ENCODE measurements around the gene IRF9. TPM values are rescaled to one million over a fixed set of nuclear protein-coding genes. Genes with fewer than 3 reads are reported as not detected.

The IRF9 gene
- total RNA-seq, 1 experiment from 2014 or later: 27.6 TPM

DNA sequence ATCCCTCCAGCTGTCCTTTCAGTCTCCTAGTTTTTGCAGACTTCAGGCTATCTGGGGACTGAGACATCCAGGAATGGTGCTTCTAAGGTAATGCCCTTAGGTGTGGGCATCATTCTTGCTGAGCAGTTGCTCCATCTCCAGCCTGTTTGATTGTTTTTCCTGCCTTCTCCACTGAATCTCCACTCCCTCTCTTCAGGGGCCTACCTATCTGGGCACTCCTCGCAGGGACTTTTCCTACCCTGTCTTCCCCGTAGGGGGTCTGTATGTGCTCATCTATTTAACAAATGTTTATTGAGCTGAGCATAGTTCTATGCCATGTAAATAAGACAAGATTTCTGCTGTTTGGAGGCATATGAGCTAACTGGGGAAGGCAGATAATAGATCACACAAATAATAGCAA, 28.1 kb upstream of the IRF9 start:
- H3K79me1 ChIP-seq (ENCODE audit: insufficient read depth, low read depth, low read length, poor library complexity, severe bottlenecking): no peaks in the 10 kb centered on the region
- H3K79me2 ChIP-seq (ENCODE audit: insufficient read depth, low read length): no peaks in the 10 kb centered on the region
- H2BK12ac ChIP-seq (ENCODE audit: insufficient read length, low read depth, low read length): no peak overlapping the region
- H3K56ac ChIP-seq (ENCODE audit: insufficient read length, low read depth, low read length): no peak overlapping the region
- no CpG with 5 or more reads among the region's 2 CpGs for WGBS (ENCODE audit: extremely low coverage, insufficient read length, low lambda C conversion rate)
- no peak overlapping the region for H2BK5ac ChIP-seq (ENCODE audit: insufficient read length, low read length)
- TF ChIP-seq, protein P1, sequence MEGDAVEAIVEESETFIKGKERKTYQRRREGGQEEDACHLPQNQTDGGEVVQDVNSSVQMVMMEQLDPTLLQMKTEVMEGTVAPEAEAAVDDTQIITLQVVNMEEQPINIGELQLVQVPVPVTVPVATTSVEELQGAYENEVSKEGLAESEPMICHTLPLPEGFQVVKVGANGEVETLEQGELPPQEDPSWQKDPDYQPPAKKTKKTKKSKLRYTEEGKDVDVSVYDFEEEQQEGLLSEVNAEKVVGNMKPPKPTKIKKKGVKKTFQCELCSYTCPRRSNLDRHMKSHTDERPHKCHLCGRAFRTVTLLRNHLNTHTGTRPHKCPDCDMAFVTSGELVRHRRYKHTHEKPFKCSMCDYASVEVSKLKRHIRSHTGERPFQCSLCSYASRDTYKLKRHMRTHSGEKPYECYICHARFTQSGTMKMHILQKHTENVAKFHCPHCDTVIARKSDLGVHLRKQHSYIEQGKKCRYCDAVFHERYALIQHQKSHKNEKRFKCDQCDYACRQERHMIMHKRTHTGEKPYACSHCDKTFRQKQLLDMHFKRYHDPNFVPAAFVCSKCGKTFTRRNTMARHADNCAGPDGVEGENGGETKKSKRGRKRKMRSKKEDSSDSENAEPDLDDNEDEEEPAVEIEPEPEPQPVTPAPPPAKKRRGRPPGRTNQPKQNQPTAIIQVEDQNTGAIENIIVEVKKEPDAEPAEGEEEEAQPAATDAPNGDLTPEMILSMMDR (conservative IDR thresholded peaks at IDR 0.05): no peak
- H3K4ac ChIP-seq (ENCODE audit: low read depth, low read length): no peak overlapping the region
- Mint-ChIP-seq H3K4me1 (peaks cover 18 to 20% of the 10 kb centered on the region in 2 experiments), H3K36me3 (ENCODE audit: insufficient read depth in 1 of 3, low read depth in 3 of 3) (peaks cover 3 to 11% (median 6%) of the 10 kb centered on the region in 3 experiments), H3K27me3 (ENCODE audit: low read depth) (no peaks in the 10 kb centered on the region), H3K4me3 (no peak overlapping the region), H3K27ac (no peak overlapping the region), H3K9me3 (0 out of 5 replicates have a peak, but pooled peaks cover 0 to 2% of the 10 kb centered on the region in 2 experiments)
- H3K9me3 ChIP-seq (ENCODE audit: control insufficient read depth, low read depth, low read length): no peaks in the 10 kb centered on the region
- H3K9ac ChIP-seq (ENCODE audit: extremely low read depth, insufficient read length, low read length): no peak overlapping the region
- peaks cover 10% of the 10 kb centered on the region for H3K23me2 ChIP-seq (ENCODE audit: insufficient read length, low read depth, low read length, poor library complexity, severe bottlenecking)
- no peaks in the 10 kb centered on the region for H3K4me1 ChIP-seq (ENCODE audit: insufficient read depth, low read length)
- H4K5ac ChIP-seq (ENCODE audit: insufficient read length, low read depth, low read length): no peak overlapping the region
- H3K14ac ChIP-seq (ENCODE audit: insufficient read depth, low read length): no peak overlapping the region
- no peak overlapping the region for H2BK20ac ChIP-seq (ENCODE audit: low read depth, low read length, poor library complexity, severe bottlenecking)
- no peak overlapping the region for H2BK120ac ChIP-seq (ENCODE audit: low read depth, low read length, poor library complexity, severe bottlenecking)
- H3K4me2 ChIP-seq (ENCODE audit: insufficient read depth, insufficient read length, low read length): no peak overlapping the region
- H3K23ac ChIP-seq (ENCODE audit: insufficient read length, low read depth, low read length): no peak overlapping the region
- H3K27me3 ChIP-seq (ENCODE audit: insufficient read depth, low read length): no peaks in the 10 kb centered on the region
- no peak overlapping the region for H3K18ac ChIP-seq (ENCODE audit: insufficient read length, low read depth, low read length)
- no peak for DNase-seq
- H4K20me1 ChIP-seq (ENCODE audit: control insufficient read depth, insufficient read depth, insufficient read length): no peaks in the 10 kb centered on the region
- H3K27ac ChIP-seq (ENCODE audit: insufficient read length, low read depth, low read length): no peak overlapping the region
- no peak overlapping the region for H4K8ac ChIP-seq (replicated peaks; ENCODE audit: insufficient read length, low read depth, low read length)
- no peak overlapping the region for H4K91ac ChIP-seq (ENCODE audit: insufficient read length, low read depth, low read length)
- no peak overlapping the region for H3T11ph ChIP-seq (ENCODE audit: low read length)
- H2AK5ac ChIP-seq (ENCODE audit: insufficient read length, low read length): no peak overlapping the region
- no peak overlapping the region for H2BK15ac ChIP-seq (ENCODE audit: low read depth, low read length)
- H2AFZ ChIP-seq (ENCODE audit: low read length): no peak overlapping the region

All from H9 (cell line).